DLD1 (cell line): ENCODE data around the gene PDZD2.
"Not testable (repeated sequence)": the region's sequence is repeated elsewhere in the genome, so short reads cannot be mapped to it uniquely, and the experiment has no call there.

Experiments
- in situ Hi-C: cut with HindIII; loops from 2 replicates; pipeline ENCODE4 v1.10.0; 2017; ENCODE audit warnings: low sequenced_read_pairs

PDZD2 gene

GRCh38 chr5:31682851-31683250 lies 43.9 kb downstream of the PDZD2 start:
- in situ Hi-C loops: no loop called here

GRCh38 chr5:31688515-31689092 lies 49.7 kb downstream of the PDZD2 start:
- in situ Hi-C loops: no loop called here

- in situ Hi-C loops: not testable (repeated sequence)
Measured at GRCh38 chr5:31691408-31691807, 52.5 kb downstream of the PDZD2 start.

- in situ Hi-C loops: no loop called here
Measured at GRCh38 chr5:31692561-31693221, 53.8 kb downstream of the PDZD2 start.

- in situ Hi-C loops: no loop called here
Measured at GRCh38 chr5:31698673-31699072, 59.7 kb downstream of the PDZD2 start.

GRCh38 chr5:31701642-31702299 lies 62.8 kb downstream of the PDZD2 start:
- in situ Hi-C loops: no loop called here

GRCh38 chr5:31702712-31703111 lies 63.8 kb downstream of the PDZD2 start:
- in situ Hi-C loops: no loop called here

- in situ Hi-C loops: no loop called here
Measured at GRCh38 chr5:31703757-31704156, 64.8 kb downstream of the PDZD2 start.

- in situ Hi-C loops: no loop called here
Measured at GRCh38 chr5:31706186-31706585, 67.3 kb downstream of the PDZD2 start.

- in situ Hi-C loops: no loop called here
Measured at GRCh38 chr5:31707329-31707728, 68.4 kb downstream of the PDZD2 start.

- in situ Hi-C loops: no loop called here
Measured at GRCh38 chr5:31708089-31708488, 69.2 kb downstream of the PDZD2 start.

GRCh38 chr5:31711363-31711762 lies 72.4 kb downstream of the PDZD2 start:
- in situ Hi-C loops: no loop called here

- in situ Hi-C loops: no loop called here
Measured at GRCh38 chr5:31711935-31712592, 73.1 kb downstream of the PDZD2 start.

- in situ Hi-C loops: no loop called here
Measured at GRCh38 chr5:31717561-31717960, 78.6 kb downstream of the PDZD2 start.

- in situ Hi-C loops: no loop called here
Measured at GRCh38 chr5:31720004-31720403, 81.1 kb downstream of the PDZD2 start.

GRCh38 chr5:31720811-31721345 lies 81.9 kb downstream of the PDZD2 start:
- in situ Hi-C loops: no loop called here

GRCh38 chr5:31722111-31722510 lies 83.2 kb downstream of the PDZD2 start:
- in situ Hi-C loops: no loop called here

- in situ Hi-C loops: no loop called here
Measured at GRCh38 chr5:31725996-31726395, 87.1 kb downstream of the PDZD2 start.

GRCh38 chr5:31726952-31727351 lies 88.0 kb downstream of the PDZD2 start:
- in situ Hi-C loops: no loop called here

- in situ Hi-C loops: no loop called here
Measured at GRCh38 chr5:31728039-31728438, 89.1 kb downstream of the PDZD2 start.

GRCh38 chr5:31728806-31729205 lies 89.9 kb downstream of the PDZD2 start:
- in situ Hi-C loops: not testable (repeated sequence)

- in situ Hi-C loops: no loop called here
Measured at GRCh38 chr5:31730139-31730538, 91.2 kb downstream of the PDZD2 start.
